HG03342 (cell line): Measurements from ENCODE around the gene MAP7D3.

Experiments
- ATAC-seq: cut with Tn5 transposase; IDR thresholded peaks from one replicate; pipeline ENCODE4 v1.9.1; 2021; ENCODE audit warnings: mild to moderate bottlenecking, moderate library complexity; ENCODE audit not compliant: unreplicated experiment

Gene MAP7D3

DNA sequence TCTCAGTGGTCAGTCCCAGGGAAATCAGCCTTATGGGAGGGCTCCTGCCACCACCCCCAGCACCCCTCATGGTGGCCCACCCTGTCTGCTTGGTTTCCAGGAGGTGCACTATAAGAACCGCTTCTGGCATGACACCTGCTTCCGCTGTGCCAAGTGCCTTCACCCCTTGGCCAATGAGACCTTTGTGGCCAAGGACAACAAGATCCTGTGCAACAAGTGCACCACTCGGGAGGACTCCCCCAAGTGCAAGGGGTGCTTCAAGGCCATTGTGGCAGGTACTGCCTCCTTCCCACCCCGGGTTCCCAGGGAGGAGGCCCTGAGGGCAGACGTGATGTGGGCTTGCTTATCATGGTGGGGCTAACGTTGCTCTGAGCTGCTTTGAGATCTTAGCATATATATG, 44.3 kb downstream of the MAP7D3 start:
- ATAC-seq, result no peak

DNA sequence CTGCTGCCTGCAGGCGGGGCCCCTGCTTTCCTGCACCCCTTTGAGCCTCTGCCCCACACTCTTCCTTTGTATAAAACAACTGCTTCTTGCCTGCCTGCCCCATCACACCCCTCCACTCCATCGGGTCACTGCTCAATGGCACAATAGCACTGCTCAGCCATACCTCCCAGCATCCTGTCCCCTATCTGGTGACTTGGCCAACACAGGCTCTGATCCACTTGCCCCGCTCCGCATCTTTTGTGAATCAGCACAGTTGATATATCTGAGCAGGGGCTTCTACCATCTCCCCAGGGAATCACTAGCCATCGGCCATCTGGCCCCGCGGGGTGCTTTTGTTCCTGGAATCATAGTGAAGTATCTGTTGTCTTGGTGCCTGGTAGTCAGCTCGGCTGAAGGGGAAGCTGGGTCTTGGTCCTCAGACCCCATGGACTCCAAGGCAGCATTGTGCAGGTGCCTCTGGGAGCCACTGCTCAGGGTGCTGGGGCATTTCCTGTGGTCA, 45.3 kb downstream of the MAP7D3 start:
- ATAC-seq, result no peak

DNA sequence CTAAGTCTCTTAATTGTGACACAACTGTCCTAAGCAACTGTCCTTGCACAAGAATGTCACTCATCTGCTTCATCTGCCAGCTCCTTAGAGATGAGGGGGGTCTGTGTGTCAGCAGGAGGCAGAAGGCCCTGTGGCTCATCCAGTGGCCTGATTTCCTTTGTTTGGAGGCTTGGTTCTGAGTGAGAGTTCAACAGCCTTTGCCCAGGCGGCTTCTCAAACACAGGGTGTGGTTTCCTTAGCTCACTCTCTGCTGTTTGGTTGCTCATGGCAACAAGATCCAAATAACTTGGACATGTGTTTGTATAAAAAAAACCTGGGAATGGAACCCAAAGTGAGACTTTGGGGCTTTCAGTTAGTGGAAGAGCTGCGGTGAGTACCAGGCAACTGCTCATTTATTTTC, 46.6 kb downstream of the MAP7D3 start:
- ATAC-seq, result no peak

DNA sequence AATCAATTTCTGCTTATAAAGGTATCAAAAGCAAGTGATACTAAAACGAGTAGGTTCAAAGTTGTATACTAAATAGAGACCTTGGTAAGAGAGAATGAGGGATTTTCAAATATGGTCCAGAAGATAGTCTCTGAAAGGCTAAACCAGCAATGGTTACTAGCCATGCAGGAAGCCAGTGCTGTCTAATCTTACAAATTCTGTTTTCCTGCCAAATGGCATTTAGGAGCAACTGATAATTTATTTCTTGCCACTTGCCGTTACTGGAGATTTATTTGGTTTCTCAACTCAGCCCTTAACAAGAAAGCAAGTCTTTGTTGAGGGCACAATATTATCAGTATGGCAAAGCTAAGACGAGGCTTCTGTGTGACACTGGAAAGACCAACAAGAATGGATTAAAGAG, 47.2 kb downstream of the MAP7D3 start:
- no peak for ATAC-seq

DNA sequence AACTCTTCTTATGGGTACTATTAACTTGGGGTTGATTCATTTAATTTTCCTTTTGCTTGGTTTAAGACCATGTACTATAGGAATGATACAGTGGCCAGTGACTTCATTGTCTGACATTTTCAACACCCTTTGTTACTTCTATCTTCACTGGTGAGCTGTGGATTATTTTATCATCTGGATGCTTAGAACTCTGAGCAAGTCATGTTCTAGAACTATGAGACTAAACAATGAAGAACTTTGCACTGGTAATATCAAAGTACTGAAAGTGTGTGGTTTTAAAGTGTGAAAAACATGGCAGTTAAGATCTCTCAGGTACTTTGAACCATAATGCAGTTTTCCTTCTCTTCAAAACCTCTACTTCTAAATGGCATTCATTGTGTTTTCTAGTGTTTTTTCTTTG, 47.8 kb downstream of the MAP7D3 start:
- ATAC-seq, result no peak

DNA sequence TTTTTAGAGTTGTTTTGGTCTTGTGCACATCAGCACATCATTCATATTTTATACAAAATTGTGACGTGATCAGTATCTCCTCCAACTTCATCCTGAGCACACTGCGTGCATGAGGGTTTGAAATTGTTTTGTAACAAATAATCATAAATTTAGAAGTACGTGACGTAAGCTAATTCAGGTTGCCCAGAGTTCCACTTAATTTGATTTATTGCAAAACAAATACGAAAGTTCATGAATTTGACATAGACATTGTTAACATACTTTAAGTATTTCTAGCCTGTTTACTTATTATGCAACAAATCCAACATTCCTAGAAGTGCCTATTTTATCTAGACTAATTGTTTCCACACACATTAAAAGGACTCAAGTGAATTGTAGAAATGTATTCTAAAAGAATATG, 48.3 kb downstream of the MAP7D3 start:
- no peak for ATAC-seq

DNA sequence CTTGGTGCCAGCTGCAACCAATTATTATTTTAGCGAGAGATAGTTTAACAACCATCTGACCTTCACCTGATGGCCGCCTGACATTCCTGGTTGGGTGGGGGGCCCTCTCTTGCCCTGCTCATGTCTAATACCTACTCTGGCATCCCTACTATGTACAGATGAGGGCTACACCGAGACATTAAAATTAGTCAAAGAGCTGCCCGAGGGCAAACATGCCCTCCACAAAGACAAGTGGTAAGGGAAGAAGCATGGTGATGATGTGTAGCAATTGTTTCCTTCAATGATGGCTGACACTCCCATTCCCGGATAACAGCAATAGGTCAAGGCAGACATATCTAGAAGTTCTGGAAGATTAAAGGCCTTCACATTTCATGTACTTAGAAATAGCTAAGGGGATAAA, 49.6 kb downstream of the MAP7D3 start:
- ATAC-seq, result no peak

DNA sequence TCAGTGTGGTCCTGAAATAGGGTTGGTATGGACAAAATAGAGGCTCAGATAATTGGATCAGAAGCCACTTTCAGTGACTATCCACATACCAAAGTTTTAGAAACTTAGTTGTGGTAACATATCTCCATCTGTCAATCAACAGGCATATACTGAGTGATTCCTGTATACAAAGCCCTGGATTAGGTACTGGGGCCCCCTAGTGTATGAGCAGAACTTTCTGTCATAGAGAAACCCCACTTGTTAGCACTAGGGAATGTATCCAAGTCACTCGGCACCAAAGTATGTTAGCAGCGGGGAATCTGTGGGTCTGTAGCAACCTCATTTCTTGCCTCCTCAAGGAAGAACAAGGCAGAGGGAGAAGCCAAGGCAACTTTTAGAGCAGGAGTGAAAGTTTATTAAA, 50.7 kb downstream of the MAP7D3 start:
- no peak for ATAC-seq

DNA sequence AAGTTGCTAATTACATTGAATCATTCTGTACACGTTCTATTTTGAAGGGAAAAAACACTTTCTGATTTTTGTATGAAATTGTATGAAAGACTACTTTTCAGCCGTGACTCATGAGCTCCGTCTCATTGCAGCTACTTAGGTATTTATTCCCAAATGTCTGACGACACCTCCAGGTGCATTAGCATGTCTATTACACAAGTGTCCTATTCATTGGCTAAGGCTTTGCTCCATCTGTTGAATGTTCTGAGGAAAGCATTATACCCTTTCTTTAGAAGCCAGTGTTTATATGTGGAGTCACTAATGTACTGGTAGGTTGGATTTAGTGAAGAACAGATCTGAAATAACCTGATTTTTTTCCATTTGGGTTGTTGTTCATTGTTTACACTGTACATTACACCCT, 51.8 kb downstream of the MAP7D3 start:
- no peak for ATAC-seq

DNA sequence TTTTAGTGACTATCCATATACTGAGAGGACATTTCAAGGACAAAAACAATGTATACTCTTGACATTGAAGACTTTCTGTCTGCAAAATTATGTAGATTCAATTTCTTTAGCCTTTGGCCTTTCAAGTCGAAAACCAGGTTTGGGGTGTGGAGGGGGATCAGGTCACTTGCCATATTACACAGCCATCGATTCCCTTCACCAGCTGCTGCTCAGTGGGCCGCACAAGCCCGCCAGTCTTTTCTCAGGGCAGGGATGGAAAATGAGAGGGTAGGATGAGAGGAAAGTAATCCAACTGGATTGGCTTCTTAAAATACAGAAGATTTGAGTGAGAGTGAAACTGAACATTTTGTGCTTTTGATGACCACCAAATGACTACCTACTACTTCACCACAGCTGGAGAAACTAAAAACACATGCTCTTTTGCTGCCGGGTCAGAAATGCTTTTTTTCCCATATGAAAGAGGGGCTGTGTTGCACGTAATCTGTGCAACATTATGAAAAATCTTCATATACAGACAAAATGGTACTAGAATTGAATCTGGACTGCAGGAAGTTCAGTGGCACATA, 52.4 kb downstream of the MAP7D3 start:
- ATAC-seq, result no peak

DNA sequence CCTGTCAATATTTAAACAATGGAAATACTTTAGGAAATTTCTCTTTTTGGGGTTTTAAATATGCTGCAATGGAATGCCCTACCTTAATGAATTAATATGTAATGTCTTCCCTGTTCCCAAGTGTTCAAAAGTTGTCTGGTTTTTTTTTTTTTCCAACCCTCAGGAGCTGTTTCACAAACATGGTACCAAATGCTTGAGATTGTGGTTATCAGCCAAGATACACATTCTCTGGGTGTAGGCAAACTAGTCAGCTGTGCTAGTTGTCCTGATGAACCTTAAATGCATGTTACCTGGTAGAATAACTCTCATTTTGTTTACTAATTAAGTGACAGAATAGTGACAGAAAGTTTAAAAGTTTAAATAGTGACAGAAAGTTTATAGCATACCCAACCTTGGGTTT, 53.2 kb downstream of the MAP7D3 start:
- no peak for ATAC-seq

DNA sequence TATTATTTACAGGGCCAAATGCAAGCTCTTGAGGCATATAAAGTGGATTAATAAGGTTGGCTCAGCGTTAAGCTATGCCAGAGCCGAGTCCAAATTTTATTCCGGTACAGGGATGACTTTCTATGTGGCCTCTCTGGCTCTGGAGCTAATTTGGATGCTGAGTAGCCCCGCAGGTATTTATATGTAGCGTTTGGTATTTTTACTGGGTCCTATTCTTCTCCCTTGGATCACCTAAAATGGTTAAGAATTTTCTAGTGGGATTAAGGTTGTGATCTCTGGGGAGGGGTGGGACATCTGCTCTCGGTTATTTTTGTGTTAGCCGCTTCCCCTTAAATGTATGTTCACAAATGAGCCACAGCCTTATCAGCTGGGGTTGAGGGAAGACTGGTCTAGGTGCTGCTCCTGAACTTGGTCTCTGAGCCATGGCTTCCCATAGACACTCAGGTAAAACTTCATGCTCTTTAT, 54.5 kb downstream of the MAP7D3 start:
- no peak for ATAC-seq

DNA sequence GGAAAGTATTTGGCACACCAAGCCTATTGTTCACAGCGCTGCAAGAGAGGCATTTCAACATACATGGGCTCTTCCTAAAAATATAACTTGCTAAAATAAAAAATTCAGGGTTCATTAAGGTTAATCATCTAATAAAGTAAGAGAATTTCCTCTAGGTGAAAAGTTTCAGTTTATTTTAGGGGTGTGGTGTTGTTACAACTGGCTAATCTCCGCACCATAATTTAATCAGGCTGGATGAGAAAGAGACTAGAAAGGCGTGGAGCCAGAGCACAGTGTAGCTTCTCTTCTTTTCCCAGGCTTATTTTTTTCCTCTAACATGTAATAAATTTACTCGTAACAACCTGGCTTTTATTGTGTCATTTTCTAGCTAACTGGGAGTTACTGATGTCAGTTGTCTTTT, 56.0 kb downstream of the MAP7D3 start:
- ATAC-seq, result no peak

DNA sequence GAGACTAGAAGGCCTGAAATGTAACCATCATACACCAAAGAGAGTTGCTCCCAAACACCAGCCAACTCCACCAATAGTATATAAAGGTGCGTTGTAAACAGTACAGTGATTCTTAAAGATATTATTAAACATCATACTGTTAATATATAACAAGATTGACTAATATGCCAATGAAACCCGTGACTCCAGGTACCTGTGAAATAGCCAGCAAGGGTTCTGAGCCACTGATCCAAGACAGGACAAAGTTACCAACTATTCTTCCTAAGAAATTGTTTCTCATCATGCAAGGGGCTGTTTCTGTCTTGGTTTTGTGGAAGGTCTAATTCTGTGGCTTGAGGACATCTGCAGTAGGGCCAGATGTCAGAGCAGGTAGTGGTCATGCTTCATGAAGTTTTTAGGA, 56.7 kb downstream of the MAP7D3 start:
- no peak for ATAC-seq

DNA sequence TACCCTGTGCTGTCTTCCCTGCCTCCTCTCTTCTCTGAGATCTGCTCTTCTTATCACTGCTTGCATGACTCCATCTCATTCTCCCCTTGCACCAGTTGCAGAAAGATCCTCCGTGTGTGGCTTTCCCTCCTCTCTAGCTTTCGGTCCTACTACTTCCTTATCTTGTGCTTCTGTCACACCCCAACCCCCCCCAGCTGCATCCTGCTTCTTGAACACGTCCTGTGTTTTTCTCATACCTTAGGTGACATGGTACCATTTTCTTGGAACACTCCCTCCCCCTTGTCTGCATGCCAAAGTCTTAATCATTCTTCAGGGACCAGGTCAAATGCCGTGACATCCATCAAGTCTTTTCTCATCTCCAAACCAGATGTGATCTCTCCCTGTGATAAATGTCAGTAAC, 57.4 kb downstream of the MAP7D3 start:
- no peak for ATAC-seq

DNA sequence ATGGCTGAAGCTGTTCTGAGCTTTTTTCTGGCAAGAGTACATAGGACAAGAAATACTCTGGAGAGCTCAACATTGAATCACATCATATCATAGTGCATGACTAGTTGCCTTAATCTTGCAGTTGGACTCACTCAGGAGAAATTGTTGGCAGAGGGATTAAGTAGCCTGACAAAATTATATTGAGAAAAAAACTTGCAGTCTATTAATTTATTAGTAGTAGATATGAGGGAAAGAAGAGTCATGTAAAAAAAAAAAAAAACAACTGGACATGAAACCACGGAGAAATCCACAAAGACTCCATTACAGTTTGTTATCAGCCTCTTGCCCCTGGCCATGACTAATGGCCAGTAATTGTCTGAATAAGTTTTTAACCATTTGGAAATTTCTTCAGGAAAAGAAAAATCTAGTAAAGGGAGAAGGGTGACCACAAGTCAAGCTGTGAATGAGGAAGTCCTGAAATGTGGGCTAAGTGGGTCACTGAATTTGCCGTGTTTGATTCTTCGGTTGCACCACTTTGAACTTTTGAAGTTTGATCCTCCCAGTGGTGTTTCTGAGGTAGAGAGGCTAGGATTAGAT, 58.3 kb downstream of the MAP7D3 start:
- ATAC-seq, result no peak

DNA sequence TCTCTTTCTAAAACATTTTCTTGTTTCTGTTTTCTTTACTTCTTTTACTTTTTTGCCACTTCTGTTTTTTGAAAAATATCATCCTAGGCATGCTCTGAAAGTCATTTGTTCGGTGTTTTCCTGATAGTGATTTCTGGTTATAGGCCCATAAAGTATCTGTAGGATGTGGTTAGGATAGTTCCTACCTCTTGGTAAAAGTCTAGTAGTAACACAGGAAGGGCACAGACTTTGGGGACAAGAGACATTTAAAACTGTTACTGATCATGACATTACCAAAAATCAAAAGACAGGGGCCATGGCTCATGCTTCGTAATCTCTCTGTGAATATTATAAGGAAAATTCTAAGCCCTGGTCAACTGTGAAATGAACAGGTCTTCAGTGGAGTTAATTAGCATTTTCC, 59.1 kb downstream of the MAP7D3 start:
- no peak for ATAC-seq

DNA sequence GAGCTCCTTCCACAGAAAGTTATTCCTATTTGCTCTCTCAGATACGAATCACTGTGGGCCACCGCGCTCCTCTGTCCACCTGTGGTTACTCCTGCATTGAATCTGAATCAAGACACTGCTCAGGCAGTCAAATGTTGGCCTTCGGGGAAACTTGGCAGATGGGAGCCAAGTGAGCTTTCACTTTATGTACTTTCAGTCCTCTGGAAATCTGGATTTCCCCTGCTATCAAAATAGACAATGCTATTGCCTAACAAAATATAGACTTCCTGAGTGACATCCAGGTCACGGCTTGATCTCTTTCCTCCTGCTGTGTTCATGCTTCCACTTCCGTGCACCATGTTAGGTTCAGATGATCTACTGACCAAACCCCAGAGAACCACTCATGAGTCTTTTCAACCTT, 60.0 kb downstream of the MAP7D3 start:
- no peak for ATAC-seq

DNA sequence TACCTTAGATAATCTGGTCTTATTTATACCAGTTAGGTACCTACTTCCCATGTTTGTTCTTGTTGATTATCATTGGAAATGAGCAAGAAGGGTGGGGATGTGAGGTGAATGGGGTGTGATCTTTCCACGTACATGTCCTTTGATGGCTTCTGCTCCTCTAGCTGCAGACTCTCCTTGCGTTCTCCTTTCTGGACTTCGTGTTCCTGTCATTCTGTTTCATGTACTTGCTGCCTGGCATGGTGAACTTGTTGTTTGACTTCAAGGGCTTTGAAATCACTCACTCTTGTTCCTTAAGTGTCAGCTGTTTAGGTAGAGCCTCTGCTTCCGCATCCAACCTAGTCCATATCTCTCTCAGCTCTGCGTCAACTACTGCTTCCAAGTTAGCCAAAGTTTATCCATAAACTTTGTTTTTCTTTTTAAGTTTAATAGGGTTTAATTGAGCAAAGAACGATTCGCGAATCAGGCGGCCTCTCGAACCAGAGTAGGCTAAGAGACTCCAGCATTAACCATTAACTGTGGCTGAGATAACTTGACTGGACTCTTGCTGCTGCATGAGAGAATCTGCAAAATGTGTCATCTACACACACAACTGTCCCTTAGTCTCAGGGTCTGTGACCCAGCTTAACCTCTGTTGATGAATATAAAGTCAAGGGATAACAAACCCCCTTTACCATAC, 61.0 kb downstream of the MAP7D3 start:
- ATAC-seq, result no peak

DNA sequence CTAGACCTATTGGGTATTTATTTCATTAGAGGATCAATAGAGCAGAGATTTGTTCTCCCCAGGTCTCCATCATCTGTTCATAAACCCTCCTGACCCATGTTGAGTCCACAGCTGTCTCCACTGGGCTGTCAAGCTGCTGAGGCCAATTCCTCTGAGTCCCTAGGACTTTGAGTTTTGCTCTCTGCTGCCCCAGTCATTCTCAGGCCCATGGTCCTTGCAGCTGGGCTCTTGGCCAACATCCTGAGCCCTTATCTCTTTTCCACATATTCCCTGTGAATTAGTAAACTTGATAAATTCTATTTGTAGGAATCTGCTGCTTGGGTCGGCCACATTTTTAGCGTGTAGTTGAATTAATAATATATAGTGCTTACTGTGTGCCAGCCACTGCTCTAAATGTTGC, 62.0 kb downstream of the MAP7D3 start:
- ATAC-seq, result no peak

DNA sequence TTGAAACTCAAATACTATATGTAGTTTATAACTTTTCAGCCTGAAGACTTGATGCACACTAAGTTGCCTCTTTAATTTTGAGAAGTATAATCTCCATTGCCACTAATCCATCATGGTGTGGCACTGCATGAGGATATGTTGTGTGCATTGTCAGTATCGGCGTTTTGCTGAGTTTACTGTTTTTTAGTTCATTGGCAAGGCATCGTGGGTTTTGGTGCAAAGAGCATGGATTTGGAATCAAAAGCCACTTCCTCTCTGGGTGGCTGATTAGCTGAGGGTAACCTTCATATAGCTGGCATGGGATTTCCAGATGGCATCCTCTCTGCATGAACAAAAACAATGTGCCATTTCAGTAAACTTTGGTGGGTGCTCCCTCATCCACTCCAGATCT, 65.2 kb downstream of the MAP7D3 start:
- no peak for ATAC-seq

DNA sequence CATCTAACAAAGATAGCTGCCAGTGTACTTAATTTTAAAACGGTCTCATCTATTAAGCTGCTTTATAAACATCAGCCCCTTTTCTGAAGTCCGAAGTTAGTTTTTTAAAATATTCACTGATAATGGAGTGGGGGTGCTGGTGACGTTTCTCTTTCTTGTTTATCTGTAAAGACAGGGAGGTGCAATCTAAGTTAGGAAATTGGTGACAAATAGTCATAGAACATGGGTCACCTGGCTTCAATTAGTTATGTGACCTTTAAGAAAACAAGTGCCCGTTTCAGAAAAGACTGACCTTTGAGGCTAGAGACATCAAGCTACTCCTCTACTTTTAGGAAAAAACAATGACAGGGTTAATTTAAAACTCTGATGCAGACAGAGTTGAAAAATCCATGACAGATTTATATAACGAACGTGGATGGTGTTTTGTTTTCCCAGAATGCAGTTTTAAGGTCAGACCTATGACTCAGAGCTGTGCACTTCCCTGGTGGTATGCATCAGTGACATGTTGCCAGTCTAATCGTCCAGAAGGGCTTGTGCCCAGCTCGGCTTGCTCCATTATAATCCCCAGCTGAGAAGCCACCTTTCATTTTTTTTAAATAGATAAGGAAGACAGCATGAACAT, 65.7 kb downstream of the MAP7D3 start:
- ATAC-seq, result no peak
